KOPT-K1 (cell line): ENCODE results near the gene CFAP46.

Source experiments
- H3K27ac ChIP-seq: fragments of 200-600 bp; sonication (generic); 2 replicates; pipeline ENCODE4 v1.5.1; 2016; ENCODE audit warnings: antibody characterized with exemption, mild to moderate bottlenecking, low read depth, low read length; ENCODE audit not compliant: poor library complexity, severe bottlenecking
- H3K36me3 ChIP-seq: fragments of 200-600 bp; sonication (generic); 2 replicates; pipeline ENCODE4 v1.5.1; 2017; ENCODE audit warnings: antibody characterized with exemption, mild to moderate bottlenecking, low read length, moderate library complexity; ENCODE audit not compliant: insufficient read depth
- H3K9me3 ChIP-seq: fragments of 200-600 bp; sonication (generic); 2 replicates; pipeline ENCODE4 v1.5.1; 2017; ENCODE audit warnings: antibody characterized with exemption, low read length, mild to moderate bottlenecking; ENCODE audit not compliant: insufficient read depth, poor library complexity, severe bottlenecking

CFAP46 gene

GRCh38 chr10:132983252-132984007, 41.1 kb upstream of the CFAP46 start:
- no peak overlapping the region for H3K27ac ChIP-seq
- H3K9me3 ChIP-seq = no peaks in the 10 kb centered on the region
- no peaks in the 10 kb centered on the region for H3K36me3 ChIP-seq

- Histone ChIP-seq H3K9me3 (no peaks in the 10 kb centered on the region), H3K27ac (no peak overlapping the region), H3K36me3 (no peaks in the 10 kb centered on the region)
These were observed 40.1 kb upstream of the CFAP46 start for GRCh38 chr10:132982301-132982989.

GRCh38 chr10:132981746-132982145, 39.4 kb upstream of the CFAP46 start:
- Histone ChIP-seq H3K9me3 (no peaks in the 10 kb centered on the region), H3K36me3 (no peaks in the 10 kb centered on the region), H3K27ac (no peak overlapping the region)

- H3K9me3 ChIP-seq = no peaks in the 10 kb centered on the region
- no peaks in the 10 kb centered on the region for H3K36me3 ChIP-seq
- H3K27ac ChIP-seq = no peak overlapping the region
These were observed 38.8 kb upstream of the CFAP46 start for GRCh38 chr10:132981173-132981555.

GRCh38 chr10:132980426-132981172, 38.2 kb upstream of the CFAP46 start:
- H3K9me3 ChIP-seq = no peaks in the 10 kb centered on the region
- H3K27ac ChIP-seq = no peak overlapping the region
- no peaks in the 10 kb centered on the region for H3K36me3 ChIP-seq

- H3K36me3 ChIP-seq = no peaks in the 10 kb centered on the region
- no peaks in the 10 kb centered on the region for H3K9me3 ChIP-seq
These were observed 37.4 kb upstream of the CFAP46 start for GRCh38 chr10:132979491-132980425.

GRCh38 chr10:132978542-132978941, 36.2 kb upstream of the CFAP46 start:
- Histone ChIP-seq H3K27ac (no peak overlapping the region), H3K36me3 (no peaks in the 10 kb centered on the region), H3K9me3 (no peaks in the 10 kb centered on the region)

More at GRCh38 chr10:132979491-132980425, 37.4 kb upstream of the CFAP46 start:
- no peak overlapping the region for H3K27ac ChIP-seq

GRCh38 chr10:132977807-132978206, 35.4 kb upstream of the CFAP46 start:
- no peaks in the 10 kb centered on the region for H3K36me3 ChIP-seq
- no peaks in the 10 kb centered on the region for H3K9me3 ChIP-seq
- no peak overlapping the region for H3K27ac ChIP-seq

GRCh38 chr10:132977076-132977475, 34.7 kb upstream of the CFAP46 start:
- Histone ChIP-seq H3K27ac (no peak overlapping the region), H3K36me3 (no peaks in the 10 kb centered on the region), H3K9me3 (no peaks in the 10 kb centered on the region)

- H3K9me3 ChIP-seq = no peaks in the 10 kb centered on the region
- no peaks in the 10 kb centered on the region for H3K36me3 ChIP-seq
- no peak overlapping the region for H3K27ac ChIP-seq
These were observed 33.7 kb upstream of the CFAP46 start for GRCh38 chr10:132975831-132976682.

- Histone ChIP-seq H3K9me3 (peaks cover 8% of the 10 kb centered on the region), H3K27ac (no peak overlapping the region), H3K36me3 (no peaks in the 10 kb centered on the region)
These were observed 32.8 kb upstream of the CFAP46 start for GRCh38 chr10:132974886-132975830.

GRCh38 chr10:132974249-132974796, 32.0 kb upstream of the CFAP46 start:
- no peak overlapping the region for H3K27ac ChIP-seq
- H3K36me3 ChIP-seq = no peaks in the 10 kb centered on the region
- peaks cover 9% of the 10 kb centered on the region for H3K9me3 ChIP-seq

- Histone ChIP-seq H3K9me3 (peaks cover 9% of the 10 kb centered on the region), H3K27ac (no peak overlapping the region), H3K36me3 (no peaks in the 10 kb centered on the region)
These were observed 31.5 kb upstream of the CFAP46 start for GRCh38 chr10:132973903-132974241.
